ENCODE measurements around the gene CAMK1D.

- TF ChIP-seq POLR2A (IDR thresholded peaks at IDR 0.05): no peak
- TF ChIP-seq CTCF (IDR thresholded peaks at IDR 0.05): no peak
These were observed 15.8 kb upstream of the CAMK1D start for GRCh38 chr10:12333380-12334185.

All from heart left ventricle (tissue), 13 donors.